CD8-positive, alpha-beta memory T cell (primary cell): ENCODE results near the gene TRIP13. TPM values are rescaled to one million over a fixed set of nuclear protein-coding genes. Genes with fewer than 3 reads are reported as not detected.
A peak's percentile ranks its signal among the peaks of the same experiment; 100 is the strongest.
"Not testable (repeated sequence)": the region's sequence is repeated elsewhere in the genome, so short reads cannot be mapped to it uniquely, and the experiment has no call there.

Experiments
- CTCF ChIA-PET: fragments of 350-600 bp; sonication (Branson Sonifier 250); formaldehyde crosslinking; loops from one replicate; lab custom pipeline; 2021; ENCODE audit warnings: antibody characterized with exemption; lab: Charles Lee
- POLR2A ChIA-PET: fragments of 350-600 bp; sonication (Branson Sonifier 250); formaldehyde crosslinking; loops from one replicate; lab custom pipeline; 2021; ENCODE audit warnings: antibody characterized with exemption; lab: Charles Lee
- DNase-seq, 5 donors: peaks; one replicate each; pipeline versions ENCODE4 v3.0.0 to v3.0.0-alpha.2; 2020 to 2022; ENCODE audit warnings: mixed read lengths in 1 of 5
- H3K27ac ChIP-seq: one replicate; pipeline ENCODE4 v1.7.0; 2013; ENCODE audit warnings: low read depth, mild to moderate bottlenecking, low read length, moderate library complexity
- H3K27me3 ChIP-seq: 2 replicates; pipeline ENCODE4 v1.7.0; 2013; ENCODE audit warnings: low read length, mild to moderate bottlenecking; ENCODE audit not compliant: insufficient read depth, poor library complexity, severe bottlenecking
- H3K36me3 ChIP-seq: 2 replicates; pipeline ENCODE4 v1.7.0; 2013; ENCODE audit warnings: mild to moderate bottlenecking, low read length, moderate library complexity; ENCODE audit not compliant: insufficient read depth
- H3K4me1 ChIP-seq: 2 replicates; pipeline ENCODE4 v1.7.0; 2013; ENCODE audit warnings: mild to moderate bottlenecking, low read length, moderate library complexity; ENCODE audit not compliant: insufficient read depth
- H3K4me3 ChIP-seq: 2 replicates; pipeline ENCODE4 v1.7.0; 2013; ENCODE audit warnings: mild to moderate bottlenecking, low read length
- H3K9me3 ChIP-seq: 2 replicates; pipeline ENCODE4 v1.7.0; 2013; ENCODE audit warnings: mild to moderate bottlenecking, low read length
- H3K27ac Mint-ChIP-seq, 8 donors: one replicate each; pipeline ENCODE4 v1.8.0; 2020 to 2021; ENCODE audit warnings: mixed read lengths in 8 of 8, mild to moderate bottlenecking in 6 of 8, inconsistent platforms in 3 of 8, moderate library complexity in 3 of 8
- H3K27me3 Mint-ChIP-seq, 2 donors: one replicate each; pipeline ENCODE4 v1.8.0; 2020 to 2021; ENCODE audit warnings: mixed read lengths in 2 of 2, mild to moderate bottlenecking in 1 of 2, moderate library complexity in 1 of 2
- H3K36me3 Mint-ChIP-seq, 3 donors: one replicate each; pipeline ENCODE4 v1.8.0; 2020 to 2021; ENCODE audit warnings: mixed read lengths in 3 of 3, inconsistent platforms in 1 of 3, mild to moderate bottlenecking in 1 of 3
- H3K4me1 Mint-ChIP-seq, 3 donors: one replicate each; pipeline ENCODE4 v1.8.0; 2020 to 2021; ENCODE audit warnings: mixed read lengths in 3 of 3, inconsistent platforms in 1 of 3, mild to moderate bottlenecking in 1 of 3
- H3K4me3 Mint-ChIP-seq, 7 donors: one replicate each; pipeline ENCODE4 v1.8.0; 2020 to 2021; ENCODE audit warnings: mixed read lengths in 7 of 7, mild to moderate bottlenecking in 6 of 7, moderate library complexity in 4 of 7, inconsistent platforms in 2 of 7
- H3K9me3 Mint-ChIP-seq, 5 donors: one replicate each; pipeline ENCODE4 v1.8.0; 2020 to 2022; ENCODE audit warnings: mixed read lengths in 5 of 5, mild to moderate bottlenecking in 3 of 5, moderate library complexity in 2 of 5, inconsistent platforms in 1 of 5
- polyA plus RNA-seq: library from polyadenylated mRNA; unstranded; fragments of 300-500 nt; fragmentation: Illumina TruSeq; gene quantifications from one replicate; pipeline ENCODE4 v1.2.3, GENCODE V29; 2021
- total RNA-seq, 2 experiments: library from RNA; stranded (reverse); gene quantifications; one replicate each; pipeline ENCODE4 v1.2.3, GENCODE V29; 2021

TRIP13 gene
- total and polyA plus RNA-seq, 3 experiments from 2014 or later = 0.12 to 40.7 (median 37.5) TPM

GRCh38 chr5:847212-847611 lies 45.5 kb upstream of the TRIP13 start:
- H3K27me3 ChIP-seq, H3K27ac Mint-ChIP-seq, H3K36me3 Mint-ChIP-seq, H3K27ac ChIP-seq, H3K9me3 ChIP-seq, H3K9me3 Mint-ChIP-seq, H3K4me3 ChIP-seq, H3K27me3 Mint-ChIP-seq, H3K4me1 Mint-ChIP-seq, H3K4me1 ChIP-seq, CTCF ChIA-PET, H3K4me3 Mint-ChIP-seq, H3K36me3 ChIP-seq, POLR2A ChIA-PET: not testable (repeated sequence)
- peak in 1 of 5 donors; percentile 30 for DNase-seq

DNA sequence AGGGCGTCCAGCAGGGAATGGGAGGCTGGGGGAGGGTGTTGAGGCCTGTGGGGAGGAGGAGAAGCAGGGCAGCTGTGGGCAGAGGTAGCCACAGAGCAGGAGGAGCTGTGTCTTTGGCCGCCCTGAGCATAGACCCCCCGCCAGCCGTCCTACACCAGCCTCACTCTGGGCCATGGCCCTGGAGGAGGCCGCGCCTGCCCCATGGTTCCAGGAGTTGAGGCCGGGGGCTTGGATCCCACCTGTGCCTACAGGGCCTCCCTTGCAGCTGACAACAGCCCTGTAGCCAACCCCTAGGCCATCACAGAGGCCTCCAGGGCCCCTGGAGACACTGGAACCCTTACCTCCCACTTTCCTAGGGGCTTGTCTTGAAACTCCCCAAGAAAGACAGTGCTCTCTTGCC lies 44.9 kb upstream of the TRIP13 start:
- not testable (repeated sequence) for H3K27me3 Mint-ChIP-seq, H3K27ac Mint-ChIP-seq

GRCh38 chr5:848671-849111 lies 44.0 kb upstream of the TRIP13 start:
- CTCF ChIA-PET = no interaction called here
- Histone ChIP-seq H3K4me1 (no peaks in the 10 kb centered on the region), H3K4me3 (no peak overlapping the region), H3K9me3 (no peaks in the 10 kb centered on the region), H3K27me3 (no peaks in the 10 kb centered on the region), H3K36me3 (no peaks in the 10 kb centered on the region), H3K27ac (no peak overlapping the region)
- peaks cover 4 to 7% (median 7%) of the 10 kb centered on the region in 3 donors for H3K4me1 Mint-ChIP-seq
- H3K9me3 Mint-ChIP-seq = no peaks in the 10 kb centered on the region
- H3K27ac Mint-ChIP-seq = no peak overlapping the region
- DNase-seq = peak in 1 of 5 donors; percentile 36
- POLR2A ChIA-PET = no interaction called here
- H3K36me3 Mint-ChIP-seq = no peaks in the 10 kb centered on the region
- H3K4me3 Mint-ChIP-seq = no peak overlapping the region
- peaks cover 1 to 8% of the 10 kb centered on the region in 2 donors for H3K27me3 Mint-ChIP-seq

More for the DNA sequence above, 44.9 kb upstream of the TRIP13 start:
- H3K9me3 ChIP-seq, H3K36me3 ChIP-seq, H3K4me3 Mint-ChIP-seq, POLR2A ChIA-PET, H3K36me3 Mint-ChIP-seq, CTCF ChIA-PET, H3K4me1 ChIP-seq, H3K27ac ChIP-seq, H3K4me3 ChIP-seq, H3K4me1 Mint-ChIP-seq, DNase-seq, H3K27me3 ChIP-seq, H3K9me3 Mint-ChIP-seq: not testable (repeated sequence)

GRCh38 chr5:849651-850301 lies 42.9 kb upstream of the TRIP13 start:
- Histone ChIP-seq H3K9me3 (no peaks in the 10 kb centered on the region), H3K27me3 (no peaks in the 10 kb centered on the region), H3K27ac (no peak overlapping the region), H3K4me1 (no peaks in the 10 kb centered on the region), H3K4me3 (no peak overlapping the region), H3K36me3 (no peaks in the 10 kb centered on the region)
- peaks cover 3 to 8% of the 10 kb centered on the region in 2 donors for H3K27me3 Mint-ChIP-seq
- peak in 1 of 5 donors; percentile 24 for DNase-seq
- H3K9me3 Mint-ChIP-seq = no peaks in the 10 kb centered on the region
- H3K36me3 Mint-ChIP-seq = no peaks in the 10 kb centered on the region
- H3K4me1 Mint-ChIP-seq = peaks cover 4 to 7% (median 7%) of the 10 kb centered on the region in 3 donors
- CTCF ChIA-PET = no interaction called here
- no peak overlapping the region for H3K27ac Mint-ChIP-seq
- POLR2A ChIA-PET = no interaction called here
- H3K4me3 Mint-ChIP-seq = no peak overlapping the region

DNA sequence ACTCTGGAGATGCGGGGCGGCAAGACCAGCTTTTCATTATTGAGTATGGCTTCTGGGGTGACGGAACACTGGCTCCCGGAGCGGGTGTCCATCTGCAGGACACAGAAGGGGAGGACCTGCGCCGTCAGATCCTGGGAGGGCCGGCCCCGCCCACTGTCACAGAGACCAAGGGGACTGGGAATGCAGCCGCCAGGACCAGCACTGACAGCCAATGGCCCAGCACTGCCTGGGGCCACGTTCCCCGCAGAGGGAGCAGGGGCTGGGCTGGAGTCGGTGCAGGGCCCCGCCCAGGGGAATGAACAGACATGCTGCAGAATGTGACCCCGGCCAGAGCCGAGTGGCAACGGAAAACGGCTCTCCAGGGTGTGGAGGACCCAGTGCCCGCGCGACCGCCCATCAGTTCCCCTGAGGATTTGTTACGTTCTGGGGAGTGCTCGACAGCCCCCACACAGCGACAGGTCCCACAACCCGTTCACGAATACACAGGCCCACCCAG lies 42.1 kb upstream of the TRIP13 start, which contains the start of gene ZDHHC11:
Gene ZDHHC11, minus strand, starts transcription at position 476 of the 496 bp plus-strand sequence. Its CDS starts 384 bp downstream, at position 92.
- H3K9me3 Mint-ChIP-seq = no peaks in the 10 kb centered on the region
- peak in 1 of 5 donors; percentile 42 for DNase-seq
- ChIA-PET POLR2A (no interaction called here), CTCF (no interaction called here)
- no peak within 1 kb of the TSS for H3K4me3 Mint-ChIP-seq
- peaks cover 1 to 8% of the 10 kb centered on the region in 2 donors for H3K27me3 Mint-ChIP-seq
- Histone ChIP-seq H3K27me3 (no peaks in the 10 kb centered on the region), H3K27ac (no peak within 1 kb of the TSS), H3K4me1 (no peaks in the 10 kb centered on the region), H3K36me3 (no peaks in the 10 kb centered on the region), H3K9me3 (no peaks in the 10 kb centered on the region), H3K4me3 (no peak within 1 kb of the TSS)
- no peak within 1 kb of the TSS for H3K27ac Mint-ChIP-seq
- peaks cover 4 to 7% (median 7%) of the 10 kb centered on the region in 3 donors for H3K4me1 Mint-ChIP-seq
- H3K36me3 Mint-ChIP-seq = no peaks in the 10 kb centered on the region

DNA sequence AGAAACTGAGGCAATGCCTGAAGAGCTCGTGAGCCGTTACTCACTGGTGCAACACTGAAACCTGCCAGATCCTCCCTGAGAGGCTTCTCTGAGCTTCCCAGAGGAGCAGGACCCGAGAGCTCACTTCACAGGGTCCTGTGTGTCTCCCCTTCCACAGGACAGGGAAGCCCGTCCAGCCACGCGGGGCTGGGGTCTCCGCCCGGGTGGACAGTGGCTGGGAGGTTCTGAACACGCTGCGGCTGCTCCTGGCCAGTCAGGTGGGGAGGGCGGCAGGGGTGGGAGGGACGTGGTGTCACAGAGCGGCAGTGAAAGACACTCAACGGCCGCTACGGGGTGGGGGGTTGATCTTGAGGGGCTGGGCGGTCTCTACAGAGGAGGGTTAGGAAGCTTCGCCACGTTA lies 41.6 kb upstream of the TRIP13 start:
- Histone ChIP-seq H3K27ac (no peak overlapping the region), H3K9me3 (no peaks in the 10 kb centered on the region), H3K36me3 (no peaks in the 10 kb centered on the region), H3K27me3 (no peaks in the 10 kb centered on the region), H3K4me1 (no peaks in the 10 kb centered on the region), H3K4me3 (no peak overlapping the region)
- H3K27me3 Mint-ChIP-seq = peaks cover 1 to 8% of the 10 kb centered on the region in 2 donors
- CTCF ChIA-PET = no interaction called here
- no peaks in the 10 kb centered on the region for H3K36me3 Mint-ChIP-seq
- POLR2A ChIA-PET = no interaction called here
- H3K4me1 Mint-ChIP-seq = peaks cover 4 to 7% (median 7%) of the 10 kb centered on the region in 3 donors
- DNase-seq = peak in 1 of 5 donors; percentile 23
- H3K4me3 Mint-ChIP-seq = no peak overlapping the region
- H3K9me3 Mint-ChIP-seq = no peaks in the 10 kb centered on the region
- H3K27ac Mint-ChIP-seq = no peak overlapping the region

DNA sequence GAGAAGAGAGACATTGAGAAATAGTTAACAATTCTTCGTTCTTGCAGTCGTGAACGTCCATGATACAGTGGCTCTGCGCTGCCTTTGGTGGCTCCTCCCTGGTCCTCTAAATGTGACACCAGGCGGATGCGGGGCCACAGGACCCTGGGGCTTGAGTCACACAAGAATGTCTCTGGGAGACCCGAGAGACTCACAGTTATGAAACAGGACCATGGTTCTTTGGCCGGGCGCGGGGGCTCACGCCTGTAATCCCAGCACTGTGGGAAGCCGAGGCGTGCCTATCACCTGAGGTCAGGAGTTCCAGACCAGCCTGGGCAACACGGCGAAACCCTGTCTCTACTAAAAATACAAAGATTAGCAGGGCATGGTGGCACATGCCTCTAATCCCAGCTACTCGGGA lies 41.1 kb upstream of the TRIP13 start:
- H3K9me3 ChIP-seq = no peaks in the 10 kb centered on the region
- H3K27me3 ChIP-seq = no peaks in the 10 kb centered on the region
- H3K36me3 Mint-ChIP-seq = no peaks in the 10 kb centered on the region
- no peaks in the 10 kb centered on the region for H3K9me3 Mint-ChIP-seq
- no peak overlapping the region for H3K4me3 Mint-ChIP-seq
- DNase-seq = peak in 1 of 5 donors; percentile 43
- ChIA-PET CTCF (no interaction called here), POLR2A (no interaction called here)
- H3K36me3 ChIP-seq = no peaks in the 10 kb centered on the region
- H3K27ac Mint-ChIP-seq = no peak overlapping the region
- peaks cover 1 to 8% of the 10 kb centered on the region in 2 donors for H3K27me3 Mint-ChIP-seq
- peaks cover 3 to 5% (median 4%) of the 10 kb centered on the region in 3 donors for H3K4me1 Mint-ChIP-seq
- H3K4me3 ChIP-seq = no peak overlapping the region
- no peaks in the 10 kb centered on the region for H3K4me1 ChIP-seq
- H3K27ac ChIP-seq = no peak overlapping the region

- POLR2A ChIA-PET = no interaction called here
- CTCF ChIA-PET = no interaction called here
- H3K36me3 ChIP-seq = no peaks in the 10 kb centered on the region
- Mint-ChIP-seq H3K27me3 (peaks cover 1 to 8% of the 10 kb centered on the region in 2 donors), H3K9me3 (no peaks in the 10 kb centered on the region), H3K4me3 (no peak overlapping the region), H3K27ac (peak overlapping the region in 1 of 8 donors; percentile 13), H3K36me3 (no peaks in the 10 kb centered on the region), H3K4me1 (no peaks in the 10 kb centered on the region)
- no peaks in the 10 kb centered on the region for H3K27me3 ChIP-seq
- H3K9me3 ChIP-seq = no peaks in the 10 kb centered on the region
- no peak overlapping the region for H3K27ac ChIP-seq
- DNase-seq = no peak
- no peaks in the 10 kb centered on the region for H3K4me1 ChIP-seq
- H3K4me3 ChIP-seq = no peak overlapping the region
Measured at GRCh38 chr5:852018-852417, 40.7 kb upstream of the TRIP13 start.
